NCI-H748 (cell line): ENCODE measurements around the gene PPM1G.

Source experiments
- DNase-seq: peaks from one replicate; lab custom pipeline; 2025; ENCODE audit not compliant: unreplicated experiment; lab: John Stamatoyannopoulos, UW

Gene PPM1G

GRCh38 chr2:27336173-27336572, 73.2 kb downstream of the PPM1G start:
- DNase-seq = no peak

DNA sequence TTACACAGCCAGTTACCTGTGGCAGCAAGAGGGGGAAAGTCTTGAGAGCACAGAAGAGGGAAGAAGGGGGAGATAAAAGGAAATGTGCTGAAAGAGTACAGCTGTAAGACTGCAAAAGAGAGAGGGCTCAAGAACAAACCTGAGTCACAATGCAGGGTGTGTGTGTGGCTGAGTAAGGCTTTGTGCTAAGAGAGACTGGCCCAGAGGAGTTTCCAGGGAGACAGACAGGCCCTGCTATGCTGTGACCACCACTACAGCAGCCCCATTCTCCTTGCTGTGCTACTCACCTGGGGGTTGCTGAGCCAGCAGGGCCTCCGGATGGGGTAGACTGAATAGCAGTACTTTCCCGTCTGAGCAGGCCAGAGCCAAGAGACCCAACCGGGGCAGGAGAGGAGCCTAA, 74.1 kb downstream of the PPM1G start:
- DNase-seq = no peak
